ENCODE data around the gene KLHL2. TPM values are rescaled to one million over a fixed set of nuclear protein-coding genes. Genes with fewer than 3 reads are reported as not detected.
"Not testable (repeated sequence)": the region's sequence is repeated elsewhere in the genome, so short reads cannot be mapped to it uniquely, and the experiment has no call there.

Gene KLHL2
- total and polyA plus RNA-seq, 2 of the 13 experiments (the other 11 are each of a cell fraction or from before 2014, with no cell fraction given), result 9.2 to 17.6 TPM

DNA sequence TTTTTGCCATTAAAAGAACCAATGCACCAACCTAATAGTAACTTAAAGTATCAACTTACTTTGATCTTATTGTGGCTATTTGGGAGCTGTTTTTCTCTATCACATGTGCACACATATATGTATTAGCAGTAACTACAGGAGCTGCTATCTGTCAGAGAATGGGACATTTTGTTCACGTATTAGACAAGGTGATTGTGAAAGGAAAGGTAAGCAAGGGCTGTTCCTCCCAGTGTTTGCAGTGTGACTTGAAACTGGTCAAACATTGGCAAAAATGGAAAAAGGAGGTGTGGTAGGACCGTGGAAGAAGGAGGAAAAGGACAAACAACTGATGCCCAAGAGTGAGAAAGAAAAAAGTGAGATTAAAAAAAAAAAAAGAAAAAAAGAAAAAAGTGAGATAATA, 43.1 kb upstream of the KLHL2 start (continued):
- no peak for TF ChIP-seq SPEN (CRISPR knock-in tag; IDR thresholded peaks at IDR 0.05; ENCODE audit: low read depth)
- TF ChIP-seq, protein P1, sequence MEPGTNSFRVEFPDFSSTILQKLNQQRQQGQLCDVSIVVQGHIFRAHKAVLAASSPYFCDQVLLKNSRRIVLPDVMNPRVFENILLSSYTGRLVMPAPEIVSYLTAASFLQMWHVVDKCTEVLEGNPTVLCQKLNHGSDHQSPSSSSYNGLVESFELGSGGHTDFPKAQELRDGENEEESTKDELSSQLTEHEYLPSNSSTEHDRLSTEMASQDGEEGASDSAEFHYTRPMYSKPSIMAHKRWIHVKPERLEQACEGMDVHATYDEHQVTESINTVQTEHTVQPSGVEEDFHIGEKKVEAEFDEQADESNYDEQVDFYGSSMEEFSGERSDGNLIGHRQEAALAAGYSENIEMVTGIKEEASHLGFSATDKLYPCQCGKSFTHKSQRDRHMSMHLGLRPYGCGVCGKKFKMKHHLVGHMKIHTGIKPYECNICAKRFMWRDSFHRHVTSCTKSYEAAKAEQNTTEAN (CRISPR knock-in tag; conservative IDR thresholded peaks at IDR 0.05), result no peak
- no peak for TF ChIP-seq CHD4 (IDR thresholded peaks at IDR 0.05; ENCODE audit: borderline replicate concordance, low read length)
- TF ChIP-seq ZBTB38 (CRISPR knock-in tag; IDR thresholded peaks at IDR 0.05), result no peak

DNA sequence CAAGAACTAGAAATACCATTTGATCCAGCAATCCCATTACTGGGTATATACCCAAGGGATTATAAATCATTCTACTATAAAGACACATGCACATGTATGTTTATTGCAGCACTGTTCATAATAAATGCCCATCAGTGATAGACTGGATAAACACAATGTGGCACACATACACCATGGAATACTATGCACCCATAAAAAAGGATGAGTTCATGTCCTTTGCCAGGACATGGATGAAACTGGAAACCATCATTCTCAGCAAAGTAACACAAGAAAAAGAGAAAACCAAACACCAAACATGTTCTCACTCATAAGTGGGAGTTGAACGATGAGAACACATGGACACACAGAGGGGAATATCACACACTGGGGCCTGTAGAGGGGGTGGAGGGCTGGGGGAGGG, 40.5 kb upstream of the KLHL2 start:
- POLR2A ChIA-PET; BruUV-seq (replicated peaks); in situ Hi-C loops (cut with HindIII; ENCODE audit: extremely low pct_ligation_motif_present, low pct_unique_long_range_greater_than_20kb); H3K36me3 ChIP-seq (replicated peaks in 1 of 2; ENCODE audit: control insufficient read depth in 1 of 2, insufficient read depth in 2 of 2, low read length in 2 of 2); H3K79me2 ChIP-seq (ENCODE audit: insufficient read depth, low read length); H3K9ac ChIP-seq (ENCODE audit: insufficient read depth, low read depth, low read length); CTCF ChIA-PET (ENCODE audit: low intra/inter-chr PET ratio, low total read pairs); DNase-seq (ENCODE audit: low spot score); ATAC-seq; H3K9me3 ChIP-seq (ENCODE audit: low read length); H4K20me1 ChIP-seq (ENCODE audit: insufficient read depth, low read length); H3K27me3 ChIP-seq (ENCODE audit: control insufficient read depth in 1 of 2, insufficient read depth in 2 of 2, low read length in 2 of 2); intact Hi-C loops (cut with micrococcal nuclease; ENCODE audit: unreplicated experiment); H3K4me2 ChIP-seq (ENCODE audit: low read depth, low read length); H2AFZ ChIP-seq (ENCODE audit: low read length); H3K27ac ChIP-seq (ENCODE audit: extremely low read length, insufficient read depth, low read length); H3K4me3 ChIP-seq (replicated peaks in 1 of 3; ENCODE audit: insufficient read depth in 1 of 3, low read depth in 2 of 3, low read length in 3 of 3); FAIRE-seq: not testable (repeated sequence)
- peaks cover 18% of the 10 kb centered on the region; the same call in 1 of the 2 replicates for H3K4me1 ChIP-seq (ENCODE audit: insufficient read depth, low read length)
- WGBS (ENCODE audit: low lambda C conversion rate), result 0% methylated on average over 1 of the region's 1 CpG

- DNase-seq (ENCODE audit: low spot score), result no peak
- WGBS (ENCODE audit: low lambda C conversion rate), result 51% methylated on average over 6 of the region's 6 CpGs
- H3K36me3 ChIP-seq (replicated peaks in 1 of 2; ENCODE audit: control insufficient read depth in 1 of 2, insufficient read depth in 2 of 2, low read length in 2 of 2), result no peaks in the 10 kb centered on the region
- ATAC-seq, result peak; percentile 35; the same call in 1 of the 3 replicates
- H3K4me1 ChIP-seq (ENCODE audit: insufficient read depth, low read length), result peaks cover 18% of the 10 kb centered on the region; the same call in 1 of the 2 replicates
- H3K27ac ChIP-seq (ENCODE audit: extremely low read length, insufficient read depth, low read length), result no peak overlapping the region
- POLR2A ChIA-PET, result no interaction called here
- no peaks in the 10 kb centered on the region for H3K27me3 ChIP-seq (ENCODE audit: control insufficient read depth in 1 of 2, insufficient read depth in 2 of 2, low read length in 2 of 2)
- no peak overlapping the region for H3K4me2 ChIP-seq (ENCODE audit: low read depth, low read length)
- BruUV-seq (replicated peaks), result no TSS peak
- no peak overlapping the region for H3K4me3 ChIP-seq (replicated peaks in 1 of 3; ENCODE audit: insufficient read depth in 1 of 3, low read depth in 2 of 3, low read length in 3 of 3)
- H3K79me2 ChIP-seq (ENCODE audit: insufficient read depth, low read length), result no peaks in the 10 kb centered on the region
- H3K9me3 ChIP-seq (ENCODE audit: low read length), result no peaks in the 10 kb centered on the region
- CTCF ChIA-PET (ENCODE audit: low intra/inter-chr PET ratio, low total read pairs), result no interaction called here
- no peak for FAIRE-seq
- no peak overlapping the region for H2AFZ ChIP-seq (ENCODE audit: low read length)
- H3K9ac ChIP-seq (ENCODE audit: insufficient read depth, low read depth, low read length), result no peak overlapping the region
- in situ Hi-C loops (cut with HindIII; ENCODE audit: extremely low pct_ligation_motif_present, low pct_unique_long_range_greater_than_20kb) (no loop called here), intact Hi-C loops (cut with micrococcal nuclease; ENCODE audit: unreplicated experiment) (no loop called here)
- H4K20me1 ChIP-seq (ENCODE audit: insufficient read depth, low read length), result no peaks in the 10 kb centered on the region
- TF ChIP-seq, protein P2, sequence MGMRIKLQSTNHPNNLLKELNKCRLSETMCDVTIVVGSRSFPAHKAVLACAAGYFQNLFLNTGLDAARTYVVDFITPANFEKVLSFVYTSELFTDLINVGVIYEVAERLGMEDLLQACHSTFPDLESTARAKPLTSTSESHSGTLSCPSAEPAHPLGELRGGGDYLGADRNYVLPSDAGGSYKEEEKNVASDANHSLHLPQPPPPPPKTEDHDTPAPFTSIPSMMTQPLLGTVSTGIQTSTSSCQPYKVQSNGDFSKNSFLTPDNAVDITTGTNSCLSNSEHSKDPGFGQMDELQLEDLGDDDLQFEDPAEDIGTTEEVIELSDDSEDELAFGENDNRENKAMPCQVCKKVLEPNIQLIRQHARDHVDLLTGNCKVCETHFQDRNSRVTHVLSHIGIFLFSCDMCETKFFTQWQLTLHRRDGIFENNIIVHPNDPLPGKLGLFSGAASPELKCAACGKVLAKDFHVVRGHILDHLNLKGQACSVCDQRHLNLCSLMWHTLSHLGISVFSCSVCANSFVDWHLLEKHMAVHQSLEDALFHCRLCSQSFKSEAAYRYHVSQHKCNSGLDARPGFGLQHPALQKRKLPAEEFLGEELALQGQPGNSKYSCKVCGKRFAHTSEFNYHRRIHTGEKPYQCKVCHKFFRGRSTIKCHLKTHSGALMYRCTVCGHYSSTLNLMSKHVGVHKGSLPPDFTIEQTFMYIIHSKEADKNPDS (CRISPR knock-in tag; IDR thresholded peaks at IDR 0.05), result no peak
- no peak for TF ChIP-seq GMEB2 (CRISPR knock-in tag; IDR thresholded peaks at IDR 0.05; ENCODE audit: low read depth)
- no peak for TF ChIP-seq ZNF883 (CRISPR knock-in tag; IDR thresholded peaks at IDR 0.05; ENCODE audit: not compliant biosample characterization)
Measured at GRCh38 chr4:165167650-165168049, 39.7 kb upstream of the KLHL2 start.
